Erythroblast (primary cell): ENCODE measurements around the gene TINAGL1.

Experiments
- GATA1 ChIP-seq: IDR thresholded peaks from 2 replicates; pipeline ENCODE4 v1.6.1; 2011; ENCODE audit warnings: low read depth, mild to moderate bottlenecking, control low read depth, low read length, moderate library complexity
- POLR2A ChIP-seq: IDR thresholded peaks from 2 replicates; pipeline ENCODE4 v1.6.1; 2011; ENCODE audit warnings: mild to moderate bottlenecking, low read length

GRCh38 chr1:31621498-31621820 is 45.1 kb downstream of the TINAGL1 start:
- no peak for TF ChIP-seq POLR2A
- no peak for TF ChIP-seq GATA1
